Thyroid gland (tissue), 4 donors: ENCODE measurements around the gene CACNG5. TPM values are rescaled to one million over a fixed set of nuclear protein-coding genes. Genes with fewer than 3 reads are reported as not detected.

Source experiments
- DNase-seq, 2 donors: peaks; one replicate each; pipeline ENCODE4 v3.0.0-alpha.2; 2019
- H3K27ac ChIP-seq, 3 donors: fragments of 200-600 bp; sonication (generic); 1 replicate in 2 of 3; 2 replicates in 1 of 3; pipeline ENCODE4 v1.5.1; 2016 to 2019; ENCODE audit warnings: mild to moderate bottlenecking in 1 of 3, moderate library complexity in 1 of 3
- H3K27me3 ChIP-seq: fragments of 200-600 bp; sonication (generic); one replicate; pipeline ENCODE4 v1.5.1; 2019
- H3K36me3 ChIP-seq, 2 donors: fragments of 200-600 bp; sonication (generic); one replicate each; pipeline ENCODE4 v1.5.1; 2016 to 2019
- H3K4me1 ChIP-seq, 2 donors: fragments of 200-600 bp; sonication (generic); one replicate each; pipeline ENCODE4 v1.5.1; 2017 to 2019
- H3K4me3 ChIP-seq, 3 donors: fragments of 200-600 bp; sonication (generic); replicated peaks in 1 of 3; 1 replicate in 2 of 3; 2 replicates in 1 of 3; pipeline ENCODE4 v1.5.1; 2016; ENCODE audit warnings: mild to moderate bottlenecking in 1 of 3
- H3K9me3 ChIP-seq: fragments of 200-600 bp; sonication (generic); one replicate; pipeline ENCODE4 v1.5.1; 2017
- CTCF ChIP-seq, 6 experiments: fragments of 200-600 bp in 3 of 6; fragments of 450-650 bp in 3 of 6; sonication (generic) in 3 of 6; IDR thresholded peaks; one replicate each; pipeline ENCODE4 v1.5.1; 2016 to 2019; ENCODE audit warnings: antibody characterized with exemption in 6 of 6, mild to moderate bottlenecking in 2 of 6, inconsistent platforms in 1 of 6, moderate library complexity in 1 of 6
- POLR2A ChIP-seq, 2 donors: fragments of 450-650 bp; IDR thresholded peaks; one replicate each; pipeline ENCODE4 v1.6.1; 2017; ENCODE audit warnings: antibody characterized with exemption in 2 of 2, mild to moderate bottlenecking in 2 of 2, moderate library complexity in 1 of 2
- WGBS, 2 donors: methylation state at CpG; one replicate each; pipeline ENCODE4 v1.1.5; 2017; 5-methylcytosine and 5-hydroxymethylcytosine counted together
- intact Hi-C: fragments of 100-400 bp; cut with DNase I; formaldehyde crosslinking; loops from one replicate; pipeline ENCODE4 v1.15.1; 2023
- total RNA-seq, 4 donors: library from RNA; depleted of rRNA; stranded (reverse); fragments of >200 nt; gene quantifications; one replicate each; pipeline ENCODE4 v1.2.3, GENCODE V29; 2016

Gene CACNG5
- total RNA-seq, 4 donors from 2014 or later: not detected

GRCh38 chr17:66884931-66885330 lies 50.0 kb downstream of the CACNG5 start:
- TF ChIP-seq POLR2A (IDR thresholded peaks at IDR 0.05): no peak
- 95% methylated on average over 15 to 16 of the region's 16 CpGs for WGBS, 2 donors
- DNase-seq: no peak
- Histone ChIP-seq H3K27me3 (no peaks in the 10 kb centered on the region), H3K4me1 (peaks cover 0 to 2% of the 10 kb centered on the region in 2 donors), H3K27ac (no peak overlapping the region), H3K9me3 (no peaks in the 10 kb centered on the region), H3K4me3 (no peak overlapping the region), H3K36me3 (no peaks in the 10 kb centered on the region)
- intact Hi-C loops: no loop called here

GRCh38 chr17:66885417-66885816 lies 50.5 kb downstream of the CACNG5 start:
- Histone ChIP-seq H3K27ac (no peak overlapping the region), H3K4me1 (peaks cover 0 to 2% of the 10 kb centered on the region in 2 donors), H3K36me3 (no peaks in the 10 kb centered on the region), H3K4me3 (no peak overlapping the region), H3K27me3 (no peaks in the 10 kb centered on the region), H3K9me3 (no peaks in the 10 kb centered on the region)
- WGBS, 2 donors: 78 to 82% methylated on average over 4 of the region's 4 CpGs
- intact Hi-C loops: no loop called here
- no peak for DNase-seq
- no peak for TF ChIP-seq POLR2A (IDR thresholded peaks at IDR 0.05)
- no peak for TF ChIP-seq CTCF (IDR thresholded peaks at IDR 0.05)

DNA sequence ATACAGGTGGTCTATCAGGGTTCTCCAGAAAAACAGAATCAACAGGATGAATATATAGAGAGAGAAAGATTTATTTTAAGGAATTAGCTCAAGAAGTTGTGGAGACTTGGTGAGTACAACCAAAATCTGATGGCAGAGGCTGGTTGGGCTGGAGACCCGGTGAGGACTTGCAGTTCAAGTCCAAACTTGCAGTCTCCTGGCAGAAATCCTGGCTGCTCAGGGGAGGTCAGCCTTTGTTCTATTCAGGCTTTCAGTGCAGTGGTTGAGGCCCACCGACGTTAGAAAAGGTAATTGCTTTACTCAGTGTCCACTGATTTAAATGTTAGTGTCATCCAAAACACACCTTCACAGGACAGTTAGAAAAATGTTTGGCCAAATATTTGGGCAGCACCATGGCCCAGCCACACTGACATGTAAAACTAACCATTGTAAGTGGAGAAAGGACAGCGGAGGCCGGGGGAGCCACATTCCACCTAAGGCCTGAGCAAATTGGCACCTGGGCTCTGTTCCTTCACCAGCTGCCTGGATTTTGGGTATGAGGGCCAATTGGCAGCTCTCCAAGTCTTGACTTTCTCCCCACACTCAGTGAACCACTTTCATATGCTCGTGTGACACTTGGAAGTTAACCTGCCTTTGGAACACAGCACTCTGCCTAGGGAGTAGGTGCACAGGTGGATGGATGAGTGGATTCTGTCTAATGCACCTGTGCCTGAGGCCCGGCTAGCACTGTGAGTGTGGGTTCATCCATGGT lies 54.7 kb downstream of the CACNG5 start:
- no peaks in the 10 kb centered on the region for H3K36me3 ChIP-seq
- peak; percentile 55 to 66 for DNase-seq
- no peak for TF ChIP-seq CTCF (IDR thresholded peaks at IDR 0.05)
- TF ChIP-seq POLR2A (IDR thresholded peaks at IDR 0.05): no peak
- H3K4me3 ChIP-seq: no peak overlapping the region
- peaks cover 0 to 2% of the 10 kb centered on the region in 2 donors for H3K4me1 ChIP-seq
- H3K27ac ChIP-seq: no peak overlapping the region
- no peaks in the 10 kb centered on the region for H3K9me3 ChIP-seq
- intact Hi-C loops: no loop called here
- H3K27me3 ChIP-seq: no peaks in the 10 kb centered on the region
- 56 to 59% methylated on average over 7 of the region's 7 CpGs for WGBS, 2 donors

- DNase-seq: no peak
- Histone ChIP-seq H3K27ac (no peak overlapping the region), H3K36me3 (no peaks in the 10 kb centered on the region), H3K27me3 (no peaks in the 10 kb centered on the region), H3K9me3 (no peaks in the 10 kb centered on the region), H3K4me3 (no peak overlapping the region), H3K4me1 (peaks cover 0 to 2% of the 10 kb centered on the region in 2 donors)
- WGBS, 2 donors: 63 to 66% methylated on average over 4 to 5 of the region's 5 CpGs
- TF ChIP-seq POLR2A (IDR thresholded peaks at IDR 0.05) (no peak), CTCF (IDR thresholded peaks at IDR 0.05) (no peak)
- intact Hi-C loops: no loop called here
Measured at GRCh38 chr17:66892246-66892645, 57.3 kb downstream of the CACNG5 start.

DNA sequence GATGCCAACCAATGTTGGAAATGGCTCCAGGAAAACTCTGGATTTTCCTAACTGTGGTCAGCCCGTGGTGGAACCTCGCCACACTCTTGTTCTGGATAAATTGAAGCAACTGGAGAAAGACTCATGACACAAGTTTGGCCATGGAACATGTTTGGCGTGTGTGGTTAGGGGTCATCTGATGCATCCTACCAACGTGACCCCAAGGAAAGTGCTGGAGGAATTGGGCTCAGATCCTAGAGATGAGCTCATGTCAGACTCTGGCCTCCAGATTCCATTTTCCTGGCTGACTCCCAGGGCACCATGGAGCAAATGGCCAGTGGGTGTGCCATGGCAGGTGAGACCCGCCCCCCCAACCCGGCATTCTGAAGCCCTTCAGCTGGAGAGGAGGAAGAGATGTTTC lies 58.5 kb downstream of the CACNG5 start:
- intact Hi-C loops: no loop called here
- no peak overlapping the region for H3K27ac ChIP-seq
- no peak overlapping the region for H3K4me3 ChIP-seq
- no peaks in the 10 kb centered on the region for H3K36me3 ChIP-seq
- H3K4me1 ChIP-seq: peaks cover 0 to 2% of the 10 kb centered on the region in 2 donors
- no peaks in the 10 kb centered on the region for H3K9me3 ChIP-seq
- H3K27me3 ChIP-seq: no peaks in the 10 kb centered on the region
- TF ChIP-seq CTCF (IDR thresholded peaks at IDR 0.05): no peak
- TF ChIP-seq POLR2A (IDR thresholded peaks at IDR 0.05): no peak
- DNase-seq: no peak
- WGBS, 2 donors: 82 to 89% methylated on average over 6 of the region's 6 CpGs
